H1 (cell line): Measurements from ENCODE around the gene MLF1. TPM values are rescaled to one million over a fixed set of nuclear protein-coding genes. Genes with fewer than 3 reads are reported as not detected.

Experiments used
- CTCF ChIA-PET: fragments of 300-600 bp; sonication (Branson Sonifier 250); formaldehyde crosslinking; loops from one replicate; lab custom pipeline; 2021; ENCODE audit not compliant: partially characterized antibody; lab: Charles Lee
- POLR2A ChIA-PET: fragments of 300-600 bp; sonication (Branson Sonifier 250); formaldehyde crosslinking; loops from one replicate; lab custom pipeline; 2021; ENCODE audit warnings: inconsistent platforms; ENCODE audit not compliant: partially characterized antibody; lab: Charles Lee
- DNase-seq, 2 experiments: peaks; one replicate each; pipeline versions ENCODE4 v3.0.0 to v3.0.0-alpha.2; 2010 to 2022; ENCODE audit warnings: low spot score in 2 of 2, low read depth in 1 of 2, mixed read lengths in 1 of 2
- FAIRE-seq: peaks from 2 replicates; lab custom pipeline; 2011; peaks lifted over from hg19 to GRCh38; lab: Jason Lieb, UNC
- H2AFZ ChIP-seq: 2 replicates; pipeline ENCODE4 v1.8.1; 2012; ENCODE audit warnings: low read length, inconsistent platforms
- H2AK5ac ChIP-seq: 2 replicates; pipeline ENCODE4 v1.6.1; 2013; ENCODE audit warnings: low read depth, low read length
- H2BK120ac ChIP-seq: replicated peaks from 2 replicates; pipeline ENCODE3; 2013; ENCODE audit warnings: low read depth, low read length, inconsistent platforms
- H2BK12ac ChIP-seq: 2 replicates; pipeline ENCODE4 v1.6.1; 2013; ENCODE audit warnings: low read depth, low read length
- H2BK15ac ChIP-seq: 2 replicates; pipeline ENCODE4 v1.6.1; 2013; ENCODE audit warnings: low read length
- H2BK20ac ChIP-seq: 2 replicates; pipeline ENCODE4 v1.6.1; 2013; ENCODE audit warnings: low read length
- H2BK5ac ChIP-seq: 2 replicates; pipeline ENCODE4 v1.6.1; 2013; ENCODE audit warnings: low read depth, low read length
- H3K14ac ChIP-seq: 2 replicates; pipeline ENCODE4 v1.6.1; 2013; ENCODE audit warnings: inconsistent platforms; ENCODE audit not compliant: insufficient read length
- H3K18ac ChIP-seq: 2 replicates; pipeline ENCODE4 v1.6.1; 2013; ENCODE audit warnings: low read length; ENCODE audit errors: extremely low read depth
- H3K23ac ChIP-seq: 2 replicates; pipeline ENCODE4 v1.6.1; 2013; ENCODE audit warnings: inconsistent platforms; ENCODE audit not compliant: insufficient read length
- H3K23me2 ChIP-seq: 2 replicates; pipeline ENCODE4 v1.6.1; 2013; ENCODE audit warnings: low read depth, low read length
- H3K27ac ChIP-seq: 2 replicates; pipeline ENCODE4 v1.6.1; 2011; ENCODE audit warnings: low read depth, low read length, inconsistent platforms
- H3K27me3 ChIP-seq, 4 experiments: replicated peaks in 1 of 4; 1 replicate in 1 of 4; 2 replicates in 3 of 4; pipeline versions ENCODE4 v1.6.1 to v1.8.1; 2011 to 2013; ENCODE audit warnings: low read length in 3 of 4, mild to moderate bottlenecking in 3 of 4, inconsistent platforms in 2 of 4, mixed read lengths in 2 of 4, moderate library complexity in 1 of 4; ENCODE audit not compliant: control insufficient read depth in 3 of 4, insufficient read depth in 3 of 4; ENCODE audit errors: extremely low read depth in 1 of 4
- H3K36me3 ChIP-seq, 4 experiments: 2 replicates each; pipeline versions ENCODE4 v1.6.1 to v1.8.1; 2011 to 2013; ENCODE audit warnings: mild to moderate bottlenecking in 4 of 4, low read length in 3 of 4, moderate library complexity in 2 of 4, control low read depth in 1 of 4, inconsistent platforms in 1 of 4; ENCODE audit not compliant: insufficient read depth in 4 of 4, control insufficient read depth in 2 of 4
- H3K4ac ChIP-seq: replicated peaks from 2 replicates; pipeline ENCODE3; 2013; ENCODE audit warnings: low read length, low read depth, mixed read lengths, inconsistent platforms; ENCODE audit not compliant: insufficient read length
- H3K4me1 ChIP-seq, 4 experiments: replicated peaks in 1 of 4; 1 replicate in 1 of 4; 2 replicates in 3 of 4; pipeline versions ENCODE4 v1.6.1 to v1.8.1; 2011 to 2013; ENCODE audit warnings: low read length in 3 of 4, inconsistent platforms in 2 of 4, mixed read lengths in 1 of 4; ENCODE audit not compliant: insufficient read depth in 4 of 4, control insufficient read depth in 3 of 4
- H3K4me2 ChIP-seq, 2 experiments: 2 replicates each; pipeline versions ENCODE4 v1.6.1 to v1.8.1; 2011 to 2013; ENCODE audit warnings: low read depth in 2 of 2, low read length in 2 of 2, control low read depth in 1 of 2, inconsistent platforms in 1 of 2, mild to moderate bottlenecking in 1 of 2; ENCODE audit not compliant: insufficient read depth in 1 of 2
- H3K4me3 ChIP-seq, 4 experiments: fragments of 200-600, 300-600 bp in 1 of 4; sonication (generic), shearing (Covaris generic), sonication (Bioruptor Twin) in 1 of 4; 2 replicates each; pipeline versions ENCODE4 v1.5.1 to v1.8.1; 2011 to 2016; ENCODE audit warnings: low read length in 4 of 4, low read depth in 3 of 4, control low read depth in 2 of 4, inconsistent platforms in 2 of 4, mild to moderate bottlenecking in 2 of 4, mixed read lengths in 1 of 4, moderate library complexity in 1 of 4; ENCODE audit not compliant: insufficient read depth in 2 of 4; ENCODE audit errors: extremely low read depth in 1 of 4
- H3K56ac ChIP-seq: replicated peaks from 2 replicates; pipeline ENCODE3; 2013; ENCODE audit warnings: low read depth, mild to moderate bottlenecking, mixed read lengths, low read length, inconsistent platforms; ENCODE audit not compliant: insufficient read length
- H3K79me1 ChIP-seq: 2 replicates; pipeline ENCODE4 v1.6.1; 2013; ENCODE audit warnings: low read depth, low read length, control low read depth
- H3K79me2 ChIP-seq, 2 experiments: 2 replicates each; pipeline versions ENCODE4 v1.6.1 to v1.8.1; 2012 to 2013; ENCODE audit warnings: low read length in 2 of 2, mild to moderate bottlenecking in 2 of 2, inconsistent platforms in 1 of 2; ENCODE audit not compliant: insufficient read depth in 2 of 2, control insufficient read depth in 1 of 2
- H3K9ac ChIP-seq, 4 experiments: replicated peaks in 1 of 4; 1 replicate in 1 of 4; 2 replicates in 3 of 4; pipeline versions ENCODE4 v1.6.1 to v1.8.1; 2011 to 2013; ENCODE audit warnings: low read depth in 3 of 4, low read length in 3 of 4, control low read depth in 2 of 4, mild to moderate bottlenecking in 2 of 4, moderate library complexity in 2 of 4, inconsistent platforms in 1 of 4; ENCODE audit errors: extremely low read depth in 1 of 4
- H3K9me3 ChIP-seq, 2 experiments: 2 replicates each; pipeline versions ENCODE4 v1.6.1 to v1.8.1; 2012 to 2013; ENCODE audit warnings: mild to moderate bottlenecking in 2 of 2, moderate library complexity in 2 of 2, control low read depth in 1 of 2, inconsistent platforms in 1 of 2, low read depth in 1 of 2, low read length in 1 of 2, mixed read lengths in 1 of 2; ENCODE audit not compliant: insufficient read depth in 2 of 2
- H4K20me1 ChIP-seq, 2 experiments: replicated peaks in 1 of 2; 2 replicates each; pipeline versions ENCODE3 to v1.8.1; 2011 to 2013; ENCODE audit warnings: inconsistent platforms in 2 of 2, low read length in 2 of 2, mild to moderate bottlenecking in 1 of 2; ENCODE audit not compliant: insufficient read depth in 2 of 2, control insufficient read depth in 1 of 2
- H4K5ac ChIP-seq: 2 replicates; pipeline ENCODE4 v1.6.1; 2013; ENCODE audit warnings: low read length, low read depth, mixed read lengths, inconsistent platforms; ENCODE audit not compliant: insufficient read length
- H4K8ac ChIP-seq: 2 replicates; pipeline ENCODE4 v1.8.0; 2013; ENCODE audit warnings: mild to moderate bottlenecking, moderate library complexity, low read length, inconsistent platforms; ENCODE audit not compliant: insufficient read depth; ENCODE audit errors: extremely low read depth
- H4K91ac ChIP-seq: replicated peaks from 2 replicates; pipeline ENCODE3; 2013; ENCODE audit warnings: low read length, mixed read lengths, inconsistent platforms; ENCODE audit not compliant: insufficient read length
- ATF2 ChIP-seq: IDR thresholded peaks from 2 replicates; pipeline ENCODE4 v1.6.1; 2012; ENCODE audit warnings: low read length, inconsistent platforms
- BACH1 ChIP-seq: IDR thresholded peaks from 2 replicates; pipeline ENCODE4 v1.6.1; 2012; ENCODE audit warnings: low read length, improper control_type of control experiment
- BRCA1 ChIP-seq: IDR thresholded peaks from 2 replicates; pipeline ENCODE4 v1.6.1; 2012; ENCODE audit warnings: low read depth, low read length, improper control_type of control experiment
- HDAC2 ChIP-seq, 2 experiments: fragments of 300-600 bp in 1 of 2; sonication (generic) in 1 of 2; IDR thresholded peaks; 2 replicates each; pipeline ENCODE4 v1.6.1; 2011 to 2012; ENCODE audit warnings: low read depth in 2 of 2, low read length in 2 of 2, mild to moderate bottlenecking in 2 of 2, moderate library complexity in 2 of 2, borderline replicate concordance in 1 of 2, inconsistent platforms in 1 of 2
- MAFK ChIP-seq: IDR thresholded peaks from 2 replicates; pipeline ENCODE4 v1.6.1; 2012; ENCODE audit warnings: low read depth, mild to moderate bottlenecking, improper control_type of control experiment, low read length
- PHF8 ChIP-seq: fragments of 200-600 bp; sonication (generic); conservative IDR thresholded peaks from 2 replicates; pipeline ENCODE4 v1.7.1; 2012; ENCODE audit warnings: low read depth, mild to moderate bottlenecking, inconsistent platforms, low read length, moderate library complexity
- RFX5 ChIP-seq: IDR thresholded peaks from 2 replicates; pipeline ENCODE4 v1.6.1; 2011; ENCODE audit warnings: low read depth, low read length, improper control_type of control experiment, borderline replicate concordance
- RNF2 ChIP-seq: fragments of 200-900, 300-1000 bp; sonication (generic); IDR thresholded peaks from 2 replicates; pipeline ENCODE4 v1.7.1; 2016; ENCODE audit warnings: borderline replicate concordance, low read depth, mild to moderate bottlenecking, antibody characterized with exemption, low read length; ENCODE audit not compliant: poor library complexity, severe bottlenecking; ENCODE audit errors: missing control alignments
- SP1 ChIP-seq: IDR thresholded peaks from 2 replicates; pipeline ENCODE4 v1.6.1; 2011; ENCODE audit warnings: low read depth, low read length
- SRF ChIP-seq: IDR thresholded peaks from 2 replicates; pipeline ENCODE4 v1.6.1; 2011; ENCODE audit warnings: mild to moderate bottlenecking, low read depth, low read length, moderate library complexity
- USF2 ChIP-seq: IDR thresholded peaks from 2 replicates; pipeline ENCODE4 v1.6.1; 2011; ENCODE audit warnings: low read length, improper control_type of control experiment
- whole genome bisulfite sequencing, 2 experiments: shearing (Covaris generic) in 1 of 2; methylation state at CpG; one replicate each; pipeline versions ENCODE4 v1.1.6 to v1.1.7; 2013 to 2015; ENCODE audit warnings: low lambda C conversion rate in 2 of 2, mixed read lengths in 2 of 2, inconsistent platforms in 1 of 2, low coverage in 1 of 2, missing lambda C conversion rate in 1 of 2; ENCODE audit not compliant: insufficient replicate concordance in 2 of 2, insufficient coverage in 1 of 2, insufficient read length in 1 of 2; ENCODE audit errors: extremely low coverage in 1 of 2, missing lambda C conversion rate in 1 of 2; 5-methylcytosine and 5-hydroxymethylcytosine counted together
- polyA plus RNA-seq, 7 experiments: library from polyadenylated mRNA; depleted of rRNA in 3 of 7; stranded (reverse) in 5 of 7; unstranded in 2 of 7; fragments of >200 nt in 5 of 7; fragments of 200-250 nt in 2 of 7; gene quantifications; 1 replicate in 5 of 7; 2 replicates in 1 of 7; 4 replicates in 1 of 7; pipeline versions ENCODE4 v1.2.1 to v1.2.3, GENCODE V29; 2011 to 2013; ENCODE audit warnings: missing spikeins in 2 of 7, mixed read lengths in 2 of 7
- total RNA-seq: library from RNA; stranded (reverse); fragmentation: NEBNext Ultra II Directional; extraction: Animal tissue kit (Norgen Biotek cat#: 25700); gene quantifications from 2 replicates; pipeline ENCODE4 v1.2.1, GENCODE V29; 2021

MLF1 gene
- total and polyA plus RNA-seq, 2 of the 8 experiments (the other 6 are each of a cell fraction or from before 2014, with no cell fraction given), result 13.4 to 48.9 TPM

GRCh38 chr3:158552124-158552523, 18.9 kb upstream of the MLF1 start:
- H3K4me3 ChIP-seq, result no peak overlapping the region
- H2BK5ac ChIP-seq, result no peak overlapping the region
- H2BK15ac ChIP-seq, result no peak overlapping the region
- no peak overlapping the region for H3K4ac ChIP-seq
- H2BK120ac ChIP-seq, result no peak overlapping the region
- H4K91ac ChIP-seq, result no peak overlapping the region
- H3K23ac ChIP-seq, result no peak overlapping the region
- H2BK12ac ChIP-seq, result no peak overlapping the region
- no peak overlapping the region for H3K4me2 ChIP-seq
- no peaks in the 10 kb centered on the region for H3K23me2 ChIP-seq
- no peak overlapping the region for H3K9ac ChIP-seq
- FAIRE-seq (no peak), DNase-seq (no peak)
- H4K8ac ChIP-seq, result no peak overlapping the region
- no peak overlapping the region for H4K5ac ChIP-seq
- no peak overlapping the region for H2AK5ac ChIP-seq
- no peaks in the 10 kb centered on the region for H3K36me3 ChIP-seq
- H3K27me3 ChIP-seq, result no peaks in the 10 kb centered on the region
- no peaks in the 10 kb centered on the region for H3K4me1 ChIP-seq
- H2BK20ac ChIP-seq, result no peak overlapping the region
- WGBS, 2 experiments, result 86% methylated on average over 2 of the region's 2 CpGs; no CpG with 5 or more reads in 1 of the 2 experiments
- H3K14ac ChIP-seq, result no peak overlapping the region
- no peaks in the 10 kb centered on the region for H4K20me1 ChIP-seq
- H3K18ac ChIP-seq, result no peak overlapping the region
- H3K79me2 ChIP-seq, result no peaks in the 10 kb centered on the region
- no peaks in the 10 kb centered on the region for H3K79me1 ChIP-seq
- H2AFZ ChIP-seq, result no peak overlapping the region
- peaks cover 6 to 8% of the 10 kb centered on the region in 2 experiments; a peak in 1 of 4 replicates for H3K9me3 ChIP-seq
- no peak overlapping the region for H3K56ac ChIP-seq
- ChIA-PET CTCF (no interaction called here), POLR2A (no interaction called here)
- H3K27ac ChIP-seq, result no peak overlapping the region
- TF ChIP-seq MAFK (no peak), SRF (no peak), RNF2 (no peak), BACH1 (no peak), BRCA1 (no peak), PHF8 (no peak), HDAC2 (IDR thresholded peaks at IDR 0.05; ENCODE audit: borderline replicate concordance in 1 of 2, low read depth in 2 of 2, low read length in 2 of 2) (no peak), SP1 (no peak), ATF2 (no peak), RFX5 (no peak), USF2 (no peak)
